ENCODE data around the gene SLC44A2. TPM values are rescaled to one million over a fixed set of nuclear protein-coding genes. Genes with fewer than 3 reads are reported as not detected.

SLC44A2 gene
- total RNA-seq, 1 experiment from 2014 or later, result 239 TPM

- Histone ChIP-seq H3K4me3 (no peak overlapping the region), H4K20me1 (ENCODE audit: insufficient read depth) (peaks cover 6% of the 10 kb centered on the region), H3K4me2 (no peak overlapping the region), H3K9me2 (ENCODE audit: insufficient read depth) (no peaks in the 10 kb centered on the region), H3K27me3 (ENCODE audit: insufficient read depth, low read depth) (no peaks in the 10 kb centered on the region), H3K36me3 (ENCODE audit: low read depth) (peaks cover 31% of the 10 kb centered on the region), H3K4me1 (replicated peaks; ENCODE audit: insufficient read depth) (peaks cover 8% of the 10 kb centered on the region; the same call in 1 of the 2 replicates), H2AFZ (no peak overlapping the region), H3K9me3 (ENCODE audit: insufficient read depth, low read depth) (no peaks in the 10 kb centered on the region), H3K79me2 (ENCODE audit: low read depth) (peaks cover 12% of the 10 kb centered on the region), H3K27ac (no peak overlapping the region), H3F3A (ENCODE audit: insufficient read depth, low read depth) (peaks cover 44% of the 10 kb centered on the region; the same call in 1 of the 2 replicates)
- intact Hi-C loops (cut with micrococcal nuclease; ENCODE audit: unreplicated experiment), result loop anchor here (1.0 kb wide), 2 partner anchors 63 to 118 kb away; no protein-coding TSS in a partner anchor
- DNase-seq, result peak; percentile 82 to 89
- TF ChIP-seq CTCF (conservative IDR thresholded peaks at IDR 0.05) (peak; percentile 99), EZH2 (IDR thresholded peaks at IDR 0.05; ENCODE audit: low read depth) (no peak)
- BruUV-seq (replicated peaks), result no TSS peak
- CTCF ChIA-PET, result interaction anchor here (0.6 to 3.1 kb wide), 7 partner anchors 15 to 118 kb away, joined by 3 to 35 read pairs (median 4); partner anchors contain the start of gene KRI1
- POLR2A ChIA-PET (ENCODE audit: unreplicated experiment), result interaction anchor here (0.6 to 0.7 kb wide), 2 partner anchors 42 to 60 kb away, joined by 3 to 4 read pairs; no protein-coding TSS in a partner anchor
Observed at GRCh38 chr19:10580979-10581631, 44.2 kb upstream of the SLC44A2 start.

- no TSS peak for BruUV-seq (replicated peaks)
- H3K27me3 ChIP-seq (ENCODE audit: insufficient read depth, low read depth), result no peaks in the 10 kb centered on the region
- H3K4me2 ChIP-seq, result no peak overlapping the region
- peaks cover 31% of the 10 kb centered on the region for H3K36me3 ChIP-seq (ENCODE audit: low read depth)
- intact Hi-C loops (cut with micrococcal nuclease; ENCODE audit: unreplicated experiment), result no loop called here
- ChIA-PET POLR2A (ENCODE audit: unreplicated experiment) (interaction anchor here (0.6 to 0.7 kb wide), 3 partner anchors 59 to 136 kb away, joined by 3 to 9 read pairs (median 5); partner anchors contain the start of gene DNM2), CTCF (interaction anchor here (1.3 to 3.1 kb wide), 3 partner anchors 36 to 62 kb away, joined by 4 to 35 read pairs (median 8); no protein-coding TSS in a partner anchor)
- peaks cover 6% of the 10 kb centered on the region for H4K20me1 ChIP-seq (ENCODE audit: insufficient read depth)
- H3K4me3 ChIP-seq, result no peak overlapping the region
- H3K79me2 ChIP-seq (ENCODE audit: low read depth), result peaks cover 21% of the 10 kb centered on the region
- no peak overlapping the region for H3K27ac ChIP-seq
- H3K9me3 ChIP-seq (ENCODE audit: insufficient read depth, low read depth), result no peaks in the 10 kb centered on the region
- peaks cover 8% of the 10 kb centered on the region; the same call in 1 of the 2 replicates for H3K4me1 ChIP-seq (replicated peaks; ENCODE audit: insufficient read depth)
- no peak overlapping the region for H2AFZ ChIP-seq
- TF ChIP-seq CTCF (conservative IDR thresholded peaks at IDR 0.05) (no peak), EZH2 (IDR thresholded peaks at IDR 0.05; ENCODE audit: low read depth) (no peak)
- peaks cover 50% of the 10 kb centered on the region; the same call in 1 of the 2 replicates for H3F3A ChIP-seq (ENCODE audit: insufficient read depth, low read depth)
- H3K9me2 ChIP-seq (ENCODE audit: insufficient read depth), result no peaks in the 10 kb centered on the region
- no peak for DNase-seq
Observed at GRCh38 chr19:10582091-10582490, 43.3 kb upstream of the SLC44A2 start.

- DNase-seq, result no peak
- peaks cover 21% of the 10 kb centered on the region for H3K79me2 ChIP-seq (ENCODE audit: low read depth)
- H3K4me1 ChIP-seq (replicated peaks; ENCODE audit: insufficient read depth), result peaks cover 8% of the 10 kb centered on the region; the same call in 1 of the 2 replicates
- H3K9me3 ChIP-seq (ENCODE audit: insufficient read depth, low read depth), result no peaks in the 10 kb centered on the region
- no peak overlapping the region for H3K4me2 ChIP-seq
- ChIA-PET POLR2A (ENCODE audit: unreplicated experiment) (no interaction called here), CTCF (interaction anchor here (3.1 kb wide), 1 partner anchor 61 kb away, joined by 35 read pairs; no protein-coding TSS in a partner anchor)
- intact Hi-C loops (cut with micrococcal nuclease; ENCODE audit: unreplicated experiment), result no loop called here
- TF ChIP-seq CTCF (conservative IDR thresholded peaks at IDR 0.05), result no peak
- no peak for TF ChIP-seq EZH2 (IDR thresholded peaks at IDR 0.05; ENCODE audit: low read depth)
- peaks cover 6% of the 10 kb centered on the region; the same call in 1 of the 2 replicates for H4K20me1 ChIP-seq (ENCODE audit: insufficient read depth)
- no peaks in the 10 kb centered on the region for H3K27me3 ChIP-seq (ENCODE audit: insufficient read depth, low read depth)
- no peaks in the 10 kb centered on the region for H3K9me2 ChIP-seq (ENCODE audit: insufficient read depth)
- H3K27ac ChIP-seq, result no peak overlapping the region
- no peak overlapping the region for H3K4me3 ChIP-seq
- H3F3A ChIP-seq (ENCODE audit: insufficient read depth, low read depth), result peaks cover 50% of the 10 kb centered on the region; the same call in 1 of the 2 replicates
- no TSS peak for BruUV-seq (replicated peaks)
- no peak overlapping the region for H2AFZ ChIP-seq
- H3K36me3 ChIP-seq (ENCODE audit: low read depth), result peaks cover 27% of the 10 kb centered on the region
Observed at GRCh38 chr19:10583036-10583776, 42.1 kb upstream of the SLC44A2 start.
